Esophagus mucosa (tissue), 1 donor: ENCODE data around the gene FAM43B. TPM values are rescaled to one million over a fixed set of nuclear protein-coding genes. Genes with fewer than 3 reads are reported as not detected.

Source experiments
- ATAC-seq: fragments of 200-7000 bp; cut with Tn5 transposase; one replicate; pipeline ENCODE4 v1.9.1; 2020
- total RNA-seq: library from RNA; stranded (reverse); gene quantifications from one replicate; pipeline ENCODE4 v1.2.4, GENCODE V29; 2023
- donor health status: DM: yes; HTN: yes; CAD: no.

FAM43B gene
- total RNA-seq, 1 donor from 2014 or later, result 0.12 TPM

DNA sequence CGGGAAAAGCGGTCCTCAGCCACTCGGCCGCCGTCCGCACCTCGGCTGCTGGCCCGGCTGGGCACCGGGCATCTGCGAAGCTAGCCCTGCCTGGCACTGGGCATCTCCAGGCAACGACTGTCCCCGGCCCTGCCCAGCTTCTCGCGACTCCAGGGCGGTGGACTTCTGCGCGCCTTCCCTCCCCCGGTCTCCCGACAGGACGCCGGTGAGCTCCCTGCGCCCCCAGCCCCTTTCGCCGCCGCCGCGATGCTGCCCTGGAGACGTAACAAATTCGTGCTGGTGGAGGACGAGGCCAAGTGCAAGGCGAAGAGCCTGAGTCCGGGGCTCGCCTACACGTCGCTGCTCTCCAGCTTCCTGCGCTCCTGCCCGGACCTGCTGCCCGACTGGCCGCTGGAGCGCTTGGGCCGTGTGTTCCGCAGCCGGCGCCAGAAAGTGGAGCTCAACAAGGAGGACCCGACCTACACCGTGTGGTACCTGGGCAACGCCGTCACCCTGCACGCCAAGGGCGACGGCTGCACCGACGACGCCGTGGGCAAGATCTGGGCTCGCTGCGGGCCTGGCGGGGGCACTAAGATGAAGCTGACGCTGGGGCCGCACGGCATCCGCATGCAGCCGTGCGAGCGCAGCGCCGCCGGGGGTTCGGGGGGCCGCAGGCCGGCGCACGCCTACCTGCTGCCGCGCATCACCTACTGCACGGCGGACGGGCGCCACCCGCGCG is 514 bp downstream of the FAM43B start:
- ATAC-seq, result peak; percentile 2

DNA sequence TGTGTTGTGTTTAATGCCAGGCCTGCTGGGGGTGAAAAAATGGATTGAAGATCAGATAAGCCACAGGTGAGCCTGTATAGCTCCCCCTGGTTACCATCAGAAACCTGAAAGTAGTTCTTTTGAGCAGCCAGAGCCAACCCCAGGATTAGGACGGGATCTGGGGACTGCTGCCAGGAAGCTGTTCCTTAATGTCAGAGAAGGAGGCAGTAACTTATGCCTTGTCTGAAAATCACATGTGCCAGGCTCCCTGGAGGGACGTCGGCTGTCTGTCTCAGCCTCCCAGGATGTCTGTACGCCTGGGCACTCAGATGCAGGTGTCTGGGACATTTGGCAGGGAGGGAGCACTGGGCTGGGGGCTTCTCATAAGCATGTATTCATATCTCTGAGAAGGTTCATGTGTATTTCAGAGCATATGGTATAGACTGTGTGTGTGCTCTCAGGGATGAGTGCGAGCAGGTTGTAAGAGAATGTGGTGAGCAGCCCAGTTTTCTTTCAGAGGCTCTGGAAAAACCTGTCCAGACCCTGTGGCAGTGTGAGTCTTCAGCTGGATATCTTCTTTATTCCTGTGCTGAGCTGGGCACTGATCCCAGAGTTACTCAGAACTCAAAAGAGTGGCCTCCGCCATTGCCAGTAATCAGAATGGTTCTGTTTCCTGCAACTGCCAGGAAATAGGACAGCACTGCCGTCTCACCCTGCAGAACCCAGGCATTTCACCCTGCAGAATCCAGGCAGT is 2.8 kb downstream of the FAM43B start:
- peak; percentile 68 for ATAC-seq

GRCh38 chr1:20555758-20556120 is 3.4 kb downstream of the FAM43B start:
- no peak for ATAC-seq

GRCh38 chr1:20558191-20558590 is 5.8 kb downstream of the FAM43B start:
- no peak for ATAC-seq

- ATAC-seq, result no peak
Measured at GRCh38 chr1:20560966-20561365, 8.6 kb downstream of the FAM43B start.

- ATAC-seq, result no peak
Measured at GRCh38 chr1:20565234-20565633, 12.9 kb downstream of the FAM43B start.

DNA sequence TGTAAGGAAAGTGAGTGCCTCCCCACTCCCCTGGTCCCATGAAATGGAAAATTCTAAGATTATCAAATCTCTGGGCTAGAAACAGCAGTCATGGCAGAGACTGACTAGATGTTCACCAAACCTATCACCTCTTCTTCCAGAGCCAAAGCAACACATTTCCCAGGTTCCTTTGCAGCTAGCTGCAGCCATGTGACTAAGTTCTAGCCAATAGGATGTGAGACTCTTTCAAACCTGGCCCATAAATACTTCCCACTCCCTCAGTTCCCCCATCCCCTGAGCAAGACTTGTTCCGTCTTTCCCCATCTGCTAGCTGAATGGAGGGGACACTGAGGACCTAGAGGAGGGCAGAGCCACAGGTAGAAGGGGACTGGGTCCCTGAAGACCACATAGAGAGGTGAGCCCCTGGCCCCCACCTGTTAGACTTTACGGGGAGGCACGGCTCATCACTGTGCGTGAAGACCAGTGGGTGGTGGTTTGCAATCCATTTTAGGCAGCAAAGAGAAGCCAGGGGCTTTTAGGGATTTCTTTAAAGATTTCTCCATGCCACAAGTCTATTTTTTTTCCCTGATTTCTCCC is 17.2 kb downstream of the FAM43B start:
- ATAC-seq, result no peak

DNA sequence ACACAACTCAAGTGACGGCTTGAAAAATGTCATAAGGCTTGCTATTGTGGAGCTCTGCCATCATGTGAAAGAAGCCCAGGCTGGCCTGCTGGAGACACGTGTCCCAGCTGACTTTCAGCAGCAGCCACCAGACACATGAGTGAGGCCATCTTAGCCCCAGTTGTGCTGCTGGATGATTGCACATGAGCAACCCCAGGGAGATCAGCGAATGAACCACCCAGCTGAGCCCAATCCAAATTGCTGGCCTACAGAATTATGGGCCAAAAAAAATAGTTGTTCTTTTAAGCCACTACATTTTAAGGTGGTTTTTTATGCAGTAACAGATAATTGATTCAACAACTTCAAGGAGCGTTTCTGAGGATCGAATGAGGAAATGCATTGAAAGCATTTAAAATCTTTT is 19.1 kb downstream of the FAM43B start:
- ATAC-seq, result no peak

- ATAC-seq, result no peak
Measured at GRCh38 chr1:20573987-20574386, 21.6 kb downstream of the FAM43B start.

DNA sequence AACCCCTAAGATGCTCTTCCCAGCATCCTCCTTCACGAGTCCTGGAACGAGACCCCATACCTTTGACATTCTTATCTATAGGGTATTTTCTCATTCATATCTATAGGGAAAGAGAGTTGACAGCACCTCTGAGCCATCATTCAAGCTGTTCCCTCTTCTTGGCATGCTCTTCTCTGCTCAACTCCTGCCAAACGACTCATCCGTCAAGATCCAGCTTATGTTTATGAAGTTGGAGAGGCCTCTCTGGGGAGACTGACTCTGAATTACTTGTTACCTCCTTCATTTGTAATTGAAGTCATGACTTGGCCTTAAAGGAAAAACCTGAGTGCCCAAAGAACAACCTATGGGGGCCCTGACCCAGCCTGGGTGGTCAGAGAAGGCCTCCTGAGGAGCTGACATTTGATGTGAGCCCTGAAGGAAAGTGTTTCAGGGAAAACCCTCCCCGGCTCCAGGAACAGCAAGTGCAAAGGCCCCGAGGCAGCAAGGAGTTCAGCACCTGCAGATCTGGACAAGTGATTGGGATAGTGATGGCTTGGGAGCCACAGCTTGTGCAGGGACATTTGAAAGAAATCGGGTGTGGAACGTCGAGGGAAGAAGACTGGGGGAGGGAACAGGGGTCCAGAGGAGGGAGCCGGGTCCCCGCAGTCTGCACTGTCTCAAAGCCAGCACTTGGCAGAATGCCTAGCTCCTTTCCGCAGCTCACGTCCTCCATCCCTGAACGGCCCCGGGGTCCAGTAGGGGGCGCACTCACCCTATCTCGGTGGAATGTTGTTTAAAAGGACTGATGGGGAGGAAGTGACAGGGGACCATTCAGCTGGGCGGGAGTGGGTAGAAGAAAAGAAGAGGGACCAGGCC is 22.5 kb downstream of the FAM43B start:
- peak; percentile 80 for ATAC-seq

DNA sequence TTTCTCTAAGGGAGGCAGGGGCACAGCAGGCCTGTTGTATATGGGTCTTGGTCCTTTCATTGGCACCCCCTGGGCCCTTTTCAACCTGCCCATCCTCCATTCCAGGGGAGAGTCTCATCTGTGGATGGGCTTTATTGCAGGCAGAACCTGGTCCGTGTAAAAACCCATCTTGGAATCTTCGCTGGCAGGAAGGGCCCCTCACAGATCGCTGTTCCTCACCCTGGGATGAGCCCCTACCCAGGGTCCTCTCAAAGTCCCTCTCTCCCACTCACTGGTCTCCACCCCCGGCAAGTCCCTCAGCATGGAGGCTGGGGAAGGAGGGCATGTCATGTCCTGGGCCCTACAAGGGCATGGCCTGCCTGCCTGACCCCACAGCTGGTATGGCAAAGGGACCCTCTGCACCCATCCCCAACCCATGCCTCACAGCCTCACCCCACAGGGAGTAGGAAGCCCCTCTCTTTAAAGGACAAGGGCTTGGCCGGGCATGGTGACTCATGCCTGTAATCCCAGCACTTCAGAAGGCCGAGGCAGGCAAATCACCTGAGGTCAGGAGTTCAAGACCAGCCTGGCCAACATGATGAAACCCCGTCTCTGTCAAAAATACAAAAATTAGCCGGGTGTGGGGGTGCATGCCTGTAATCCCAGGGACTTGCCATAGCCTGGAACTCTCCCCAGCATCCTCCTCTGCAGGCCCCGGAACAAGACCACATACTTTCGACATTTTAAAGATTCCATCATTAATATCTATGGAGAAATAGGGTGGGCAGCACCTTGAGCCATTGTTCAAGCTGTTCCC is 23.4 kb downstream of the FAM43B start:
- peak; percentile 40 for ATAC-seq

GRCh38 chr1:20578062-20578461 is 25.7 kb downstream of the FAM43B start:
- peak; percentile 30 for ATAC-seq

- ATAC-seq, result peak; percentile 11
Measured at GRCh38 chr1:20578721-20579395, 26.5 kb downstream of the FAM43B start.

GRCh38 chr1:20584890-20585289 is 32.5 kb downstream of the FAM43B start:
- no peak for ATAC-seq

GRCh38 chr1:20586953-20587660 is 34.7 kb downstream of the FAM43B start:
- ATAC-seq, result no peak

GRCh38 chr1:20587661-20588053 is 35.3 kb downstream of the FAM43B start:
- peak; percentile 63 for ATAC-seq

GRCh38 chr1:20588634-20589225 is 36.4 kb downstream of the FAM43B start, which contains the start of gene CDA:
TSS of gene CDA (plus strand) at chr1:20589097. CDS start at chr1:20589130, 33 bp downstream.
- ATAC-seq, result peak; percentile 85

DNA sequence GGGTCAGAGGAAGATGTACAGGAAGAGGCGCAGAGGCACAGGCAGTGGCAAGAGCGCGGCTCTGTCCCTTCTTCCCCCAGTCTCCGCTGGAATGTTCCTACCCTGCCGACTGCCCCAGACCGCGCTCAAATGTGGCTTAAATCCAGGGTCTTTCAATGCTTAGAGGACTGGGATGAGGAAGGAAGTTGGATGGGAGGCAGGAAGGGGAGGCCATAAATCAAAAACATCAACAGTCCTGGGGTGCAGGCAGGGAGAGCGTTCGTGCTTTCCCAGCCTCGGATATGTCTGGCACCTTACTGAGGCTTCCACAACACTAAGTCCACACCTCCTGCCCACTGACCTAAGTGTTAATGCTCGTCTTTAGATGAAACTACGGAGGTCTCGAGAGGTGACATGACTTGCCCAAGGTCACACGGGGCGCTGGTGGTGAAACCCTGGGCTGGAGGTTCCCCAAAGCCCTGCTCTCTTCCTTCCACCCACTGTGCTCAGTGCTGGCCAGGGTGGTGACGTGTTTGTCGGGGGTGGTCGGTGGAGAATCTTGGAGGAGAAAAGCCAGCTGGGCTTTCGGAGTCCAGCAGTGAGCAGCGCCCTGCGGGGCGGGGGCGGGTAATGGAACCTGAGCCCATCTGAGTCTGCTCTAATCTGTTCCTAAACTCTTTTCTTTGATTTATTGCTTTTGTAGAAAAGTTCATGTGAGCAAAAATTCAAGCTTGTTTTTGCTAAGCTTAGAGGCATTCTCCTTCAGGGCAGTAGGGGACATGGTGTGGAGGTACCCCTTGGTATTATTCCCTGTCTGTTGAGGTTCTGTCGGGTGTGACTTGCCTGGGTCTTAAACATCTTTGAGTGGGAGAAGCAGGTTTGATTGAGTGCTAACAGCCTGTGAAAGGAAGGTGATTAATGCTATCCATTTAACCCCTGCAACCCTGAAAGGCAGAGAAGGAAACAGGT is 37.2 kb downstream of the FAM43B start:
- ATAC-seq, result no peak

DNA sequence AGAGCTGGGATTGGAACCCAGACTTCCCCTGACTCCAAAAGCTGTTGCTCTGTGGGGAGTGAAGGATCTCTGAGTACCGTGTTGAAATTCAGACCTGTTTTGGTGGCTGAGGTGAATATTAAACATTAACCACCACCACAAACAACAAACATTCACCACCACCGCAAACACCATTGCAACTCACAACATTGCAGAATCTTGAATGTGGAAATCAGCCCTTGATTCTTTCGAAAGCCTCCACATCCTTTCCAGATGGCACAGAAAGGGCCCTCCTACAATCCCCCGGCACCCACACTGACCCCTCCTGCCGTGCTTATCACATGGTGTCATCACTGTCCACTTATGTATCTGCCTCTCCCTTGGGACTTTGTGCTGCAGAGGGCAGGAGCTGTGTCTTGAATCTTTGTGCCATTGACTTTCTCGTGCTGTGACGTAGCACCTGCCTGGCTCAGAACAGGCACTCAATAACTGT is 38.0 kb downstream of the FAM43B start:
- ATAC-seq, result no peak
